ENCODE measurements around the gene ZNF100.
"Not testable (repeated sequence)": the region's sequence is repeated elsewhere in the genome, so short reads cannot be mapped to it uniquely, and the experiment has no call there.

Gene ZNF100
- total RNA-seq = 28.5 to 40.2 reads per million in 2 experiments

DNA sequence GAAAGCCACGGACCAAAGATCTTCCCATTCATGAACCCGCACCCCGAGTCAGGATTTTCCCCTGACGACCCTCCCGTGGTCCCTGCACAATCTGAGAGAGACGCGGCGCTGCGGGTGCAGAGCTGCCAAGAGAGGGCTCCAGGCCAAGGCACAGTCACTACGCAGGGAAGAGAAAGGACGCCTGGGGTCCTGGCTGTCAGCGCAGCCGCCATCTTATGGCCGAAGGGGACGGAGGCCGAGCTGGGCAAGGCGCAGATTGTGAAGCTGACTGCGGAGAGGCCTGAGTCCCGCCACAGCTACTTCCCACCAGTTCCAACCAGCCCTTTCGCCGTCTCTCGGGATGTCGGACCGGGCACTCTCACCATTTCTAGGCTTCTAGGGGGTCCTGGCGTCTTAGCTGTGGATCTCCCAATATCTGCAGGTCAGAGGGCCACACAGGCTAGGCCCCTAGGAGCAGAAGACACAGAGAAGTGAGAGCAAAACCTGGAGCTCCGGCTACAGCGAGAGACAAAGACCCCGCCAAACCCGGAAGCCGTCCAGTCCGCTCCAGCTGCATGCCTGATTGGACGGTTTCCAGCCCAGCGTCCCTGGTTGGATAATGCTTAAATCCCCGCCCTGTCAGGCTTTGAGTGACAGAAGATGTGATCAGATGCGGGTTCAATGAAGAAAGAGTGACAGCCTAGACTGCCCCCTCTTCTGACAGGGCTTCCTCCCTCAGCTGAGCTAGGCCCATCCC is at the start of gene ZNF100:
Gene ZNF100, minus strand, starts transcription at position 515 of the 736 bp plus-strand sequence. Its CDS starts 150 bp downstream, at position 365.
- peak; percentile 79 for DNase-seq (ENCODE audit: low read depth)

DNA sequence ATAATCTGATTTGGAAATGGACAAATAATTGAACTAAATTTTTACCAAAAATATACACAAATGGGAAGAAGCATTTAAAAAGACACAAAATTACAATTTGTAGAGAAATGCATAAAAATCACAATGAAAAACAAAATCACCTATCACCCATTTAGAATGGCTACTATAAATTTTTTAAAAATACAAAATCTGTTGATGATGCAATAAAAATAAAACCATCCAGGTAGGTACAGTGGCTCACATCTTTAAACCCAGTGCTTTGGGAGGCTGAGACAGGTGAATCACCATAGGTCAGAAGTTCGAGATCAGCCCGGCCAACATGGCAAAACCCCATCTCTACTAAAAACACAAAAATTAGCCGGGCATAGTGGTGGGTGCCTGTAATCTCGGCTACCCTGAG is 45.1 kb upstream of the ZNF100 start:
- DNase-seq (ENCODE audit: low read depth) = no peak

DNA sequence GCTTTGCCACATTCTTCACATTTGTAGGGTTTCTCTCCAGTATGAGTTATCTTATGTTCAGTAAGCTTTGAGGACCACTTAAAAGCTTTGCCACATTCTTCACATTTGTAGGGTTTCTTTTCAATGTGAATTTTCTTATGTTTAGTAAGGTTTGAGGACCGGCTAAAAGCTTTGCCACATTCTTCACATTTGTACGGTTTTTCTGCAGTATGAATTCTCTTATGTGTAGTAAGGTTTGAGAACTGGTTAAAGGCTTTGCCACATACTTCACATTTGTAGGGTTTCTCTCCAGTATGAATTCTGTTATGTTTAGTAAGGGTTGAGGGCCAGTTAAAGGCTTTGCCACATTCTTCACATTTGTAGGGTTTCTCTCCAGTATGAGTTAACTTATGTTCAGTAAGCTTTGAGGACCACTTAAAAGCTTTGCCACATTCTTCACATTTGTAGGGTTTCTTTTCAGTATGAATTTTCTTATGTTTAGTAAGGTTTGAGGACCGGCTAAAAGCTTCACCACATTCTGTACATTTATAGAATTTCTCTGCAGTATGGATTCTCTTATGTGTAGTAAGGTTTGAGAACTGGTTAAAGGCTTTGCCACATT is 41.1 kb upstream of the ZNF100 start:
- DNase-seq (ENCODE audit: low read depth) = not testable (repeated sequence)

DNA sequence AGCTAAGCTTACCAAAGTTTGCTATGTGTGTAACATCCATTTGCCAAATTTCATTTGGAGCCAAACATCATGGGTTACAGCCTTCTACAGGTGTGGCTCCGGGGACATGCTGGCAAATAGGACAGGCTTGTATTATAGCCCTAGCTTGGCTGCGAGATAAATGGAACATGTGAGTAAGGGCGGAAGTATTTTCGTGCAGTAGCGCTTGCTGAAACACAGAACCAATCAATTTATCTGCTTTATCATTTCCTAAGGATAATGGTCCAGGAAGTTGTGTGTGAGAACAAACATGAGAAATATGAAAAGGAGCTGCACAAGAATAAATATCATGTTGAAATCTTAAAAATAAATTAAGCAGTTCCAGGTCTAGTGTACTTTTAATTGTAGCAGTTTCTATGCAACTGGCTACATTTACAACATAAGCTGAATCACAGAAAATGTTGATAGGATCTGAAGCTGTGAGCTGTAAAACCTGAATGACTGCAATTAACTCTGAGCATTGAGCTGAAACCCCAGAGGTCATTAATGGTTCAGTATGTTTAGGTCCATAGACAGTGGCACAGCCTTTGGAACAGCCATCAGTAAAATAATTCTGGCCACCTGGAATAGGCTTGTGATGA is 22.2 kb upstream of the ZNF100 start:
- no peak for DNase-seq (ENCODE audit: low read depth)

DNA sequence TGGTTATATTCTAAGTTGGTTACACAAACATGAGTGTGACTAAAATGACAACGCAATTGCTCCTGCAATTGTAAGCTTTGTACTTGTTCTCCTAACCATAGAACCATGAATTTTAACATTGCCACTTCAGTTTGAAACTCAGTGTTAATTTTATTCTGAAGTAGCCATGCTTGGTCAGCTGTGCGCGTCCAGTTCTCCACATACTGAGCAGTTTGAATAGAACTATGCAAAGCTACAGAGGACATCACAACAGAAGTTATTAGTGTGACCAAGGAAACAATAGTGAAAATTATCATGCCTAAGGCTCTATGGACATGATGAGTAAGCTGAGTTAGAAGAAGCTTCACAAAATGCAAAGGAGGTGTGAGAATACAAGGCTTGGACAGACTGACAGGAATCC is 19.6 kb upstream of the ZNF100 start:
- DNase-seq (ENCODE audit: low read depth) = no peak

DNA sequence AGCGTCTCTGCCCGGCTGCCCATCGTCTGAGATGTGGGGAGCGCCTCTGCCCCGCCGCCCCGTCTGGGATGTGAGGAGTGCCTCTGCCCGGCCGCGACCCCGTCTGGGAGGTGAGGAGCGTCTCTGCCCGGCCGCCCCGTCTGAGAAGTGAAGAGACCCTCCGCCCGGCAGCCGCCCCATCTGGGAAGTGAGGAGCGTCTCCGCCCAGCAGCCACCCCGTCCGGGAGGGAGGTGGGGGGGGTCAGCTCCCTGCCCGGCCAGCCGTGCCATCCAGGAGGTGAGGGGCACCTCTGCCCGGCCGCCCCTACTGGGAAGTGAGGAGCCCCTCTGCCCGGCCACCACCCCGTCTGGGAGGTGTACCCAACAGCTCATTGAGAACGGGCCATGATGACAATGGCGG is 8.4 kb upstream of the ZNF100 start:
- DNase-seq (ENCODE audit: low read depth) = not testable (repeated sequence)

DNA sequence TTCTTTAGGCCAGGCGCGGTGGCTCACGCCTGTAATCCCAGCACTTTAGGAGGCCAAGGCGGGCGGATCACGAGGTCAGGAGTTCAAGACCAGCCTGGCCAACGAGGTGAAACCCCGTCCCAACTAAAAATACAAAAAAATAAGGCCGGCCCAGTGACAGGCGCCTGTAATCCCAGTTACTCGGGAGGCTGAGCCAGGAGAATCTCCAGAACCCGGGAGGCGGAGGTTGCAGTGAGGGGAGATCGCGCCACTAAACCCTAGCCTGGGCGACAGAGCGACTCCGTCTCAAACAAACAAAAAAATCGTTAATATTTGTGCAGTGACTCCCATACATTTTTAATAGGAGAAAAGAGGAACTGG is 694 bp downstream of the ZNF100 start:
- DNase-seq (ENCODE audit: low read depth) = not testable (repeated sequence)

DNA sequence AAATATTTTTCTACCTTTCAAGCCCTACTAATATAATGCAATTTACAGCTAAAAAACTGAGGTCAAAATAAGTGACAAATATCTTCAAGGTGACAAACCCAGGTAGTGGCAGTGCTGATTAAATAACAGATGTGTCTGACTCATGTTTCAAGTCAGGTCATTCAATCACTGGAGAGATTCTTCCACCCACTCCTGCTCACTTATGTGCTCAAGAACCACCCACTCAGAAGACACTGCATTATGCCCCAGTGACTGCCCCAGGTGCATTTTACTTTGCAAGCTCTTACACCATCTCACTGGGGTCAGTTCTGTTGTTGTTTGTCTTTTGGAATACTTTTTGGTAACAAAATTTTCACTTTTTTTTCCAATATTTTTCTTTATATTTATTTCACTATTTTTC is 2.2 kb downstream of the ZNF100 start:
- no peak for DNase-seq (ENCODE audit: low read depth)

DNA sequence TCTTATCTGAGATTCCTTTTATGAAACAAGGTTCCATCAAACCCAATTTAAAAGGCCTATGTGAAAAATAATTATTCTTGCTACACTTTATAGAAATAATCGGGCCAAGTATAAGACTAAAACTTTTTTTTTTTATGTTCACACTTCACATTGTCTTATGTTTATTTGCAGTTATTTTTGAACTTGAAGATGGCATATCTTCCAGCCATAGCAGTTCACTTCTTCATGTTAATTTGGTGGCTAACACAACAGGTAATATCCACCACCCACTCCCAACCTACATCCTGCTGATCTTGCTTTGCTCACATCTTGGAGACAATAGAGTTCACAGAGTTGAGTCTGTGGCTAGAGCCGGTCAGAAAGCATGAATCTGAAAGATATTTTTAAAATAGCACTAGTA is 5.8 kb downstream of the ZNF100 start:
- DNase-seq (ENCODE audit: low read depth) = not testable (repeated sequence)

DNA sequence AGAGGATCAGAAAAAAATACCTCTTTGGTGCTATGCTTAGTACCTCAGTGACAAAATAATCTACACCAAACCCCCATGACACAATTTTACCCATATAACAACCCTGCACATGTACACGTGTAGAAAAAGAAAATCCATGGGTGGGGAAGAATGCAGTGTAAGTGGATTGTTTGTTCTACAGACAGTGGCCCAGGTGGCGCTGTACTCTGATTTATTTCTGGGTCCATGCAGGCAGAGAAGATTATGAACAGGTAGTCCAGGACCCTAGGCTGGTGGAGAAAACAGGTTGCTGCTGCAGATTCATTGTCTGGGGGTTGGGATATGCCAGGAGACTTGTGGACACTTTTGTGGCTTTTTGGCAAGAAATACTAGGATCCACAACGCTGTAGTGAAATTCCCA is 9.1 kb downstream of the ZNF100 start:
- DNase-seq (ENCODE audit: low read depth) = no peak

DNA sequence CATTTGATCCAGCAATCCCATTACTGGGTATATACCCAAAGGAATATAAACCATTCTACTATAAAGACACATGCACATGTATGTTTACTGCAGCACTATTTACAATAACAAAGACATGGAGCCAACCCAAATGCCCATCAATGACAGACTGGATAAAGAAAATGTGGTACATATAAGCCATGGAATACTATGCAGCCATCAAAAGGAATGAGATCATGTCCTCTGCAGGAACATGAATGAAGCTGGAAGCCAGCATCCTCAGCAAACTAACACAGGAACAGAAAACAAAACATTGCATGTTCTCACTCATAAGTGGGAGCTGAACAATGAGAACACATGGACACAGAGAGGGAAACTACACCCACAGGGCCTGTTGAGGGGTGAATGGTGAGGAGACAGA is 11.8 kb downstream of the ZNF100 start:
- DNase-seq (ENCODE audit: low read depth) = not testable (repeated sequence)

DNA sequence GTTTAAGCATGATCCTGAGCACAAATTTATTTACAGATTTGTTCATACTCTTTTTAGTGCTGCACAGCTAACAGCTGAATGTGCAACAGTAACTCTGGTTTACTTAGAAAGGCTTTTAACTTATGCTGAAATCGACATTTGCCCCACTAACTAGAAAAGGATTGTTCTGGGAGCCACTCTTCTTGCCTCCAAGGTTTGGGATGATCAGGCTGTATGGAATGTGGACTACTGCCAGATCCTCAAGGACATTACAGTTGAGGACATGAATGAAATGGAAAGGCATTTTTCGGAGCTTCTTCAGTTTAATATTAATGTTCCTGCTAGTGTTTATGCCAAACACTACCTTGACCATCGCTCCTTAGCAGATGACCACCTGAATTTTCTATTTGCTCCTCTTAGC is 16.0 kb downstream of the ZNF100 start:
- DNase-seq (ENCODE audit: low read depth) = no peak

DNA sequence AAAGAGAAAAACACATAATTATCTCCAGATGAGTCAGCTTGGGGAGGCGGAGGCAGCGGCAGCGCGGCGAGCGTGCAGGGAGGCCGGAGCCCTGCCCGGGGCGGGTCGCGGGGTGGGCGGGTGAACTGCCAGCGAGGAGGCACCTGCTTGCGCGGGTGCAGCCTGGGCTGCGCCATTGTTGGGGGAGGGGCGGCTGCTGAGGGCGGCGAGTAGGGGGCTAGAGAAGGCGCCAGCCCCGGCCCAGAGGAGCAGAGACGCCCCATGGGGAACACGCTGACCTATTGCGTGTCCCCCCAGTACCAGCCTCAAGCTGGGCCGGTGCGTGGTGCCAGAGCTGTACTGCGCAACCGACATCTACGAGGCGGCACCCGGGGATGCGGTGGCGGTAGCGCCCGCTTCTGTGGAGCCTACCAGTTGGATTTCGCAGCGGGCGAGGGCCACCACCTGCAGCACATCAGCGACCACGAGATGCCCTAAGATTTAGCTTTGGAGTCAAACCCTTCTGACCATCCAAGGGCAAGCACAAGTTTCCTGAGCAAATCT is 16.7 kb downstream of the ZNF100 start:
- no peak for DNase-seq (ENCODE audit: low read depth)

DNA sequence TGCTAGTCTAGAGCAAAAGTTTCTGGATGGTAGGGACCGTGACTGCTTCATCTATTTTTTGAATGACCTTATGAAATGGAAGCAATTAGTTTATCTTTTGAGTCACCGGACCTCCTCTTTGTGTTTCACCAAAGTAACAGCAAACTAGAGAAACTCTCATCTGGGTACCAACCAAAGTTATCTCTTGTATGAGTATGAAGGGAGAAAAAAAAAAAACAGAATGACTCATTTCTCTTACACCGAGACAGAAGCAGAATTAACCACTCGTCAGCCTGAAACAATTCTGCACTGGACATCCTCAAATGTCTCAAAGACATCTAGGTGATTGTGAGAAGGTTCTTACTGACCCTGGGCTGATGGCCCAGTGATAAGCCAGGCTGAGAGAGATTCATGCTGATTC is 18.3 kb downstream of the ZNF100 start:
- no peak for DNase-seq (ENCODE audit: low read depth)

DNA sequence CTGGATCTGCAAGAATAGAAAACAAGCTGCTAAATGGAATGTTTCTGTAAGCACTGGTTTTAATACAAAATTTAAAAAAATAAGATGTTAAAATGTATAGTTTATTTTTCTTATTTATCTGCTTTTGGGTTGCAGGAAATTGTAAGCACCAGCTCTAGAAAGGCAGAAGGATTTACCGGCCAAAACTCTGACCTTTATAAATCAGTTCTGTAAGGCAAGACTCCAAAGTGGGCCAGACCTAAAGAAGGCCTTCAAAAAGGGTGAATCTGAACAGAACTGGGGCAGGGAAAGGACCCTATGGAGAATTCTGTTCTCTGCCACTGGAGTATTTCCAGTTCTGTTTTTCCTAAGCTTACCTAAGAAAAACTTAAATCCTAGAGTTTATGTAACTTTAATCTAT is 19.3 kb downstream of the ZNF100 start:
- no peak for DNase-seq (ENCODE audit: low read depth)

DNA sequence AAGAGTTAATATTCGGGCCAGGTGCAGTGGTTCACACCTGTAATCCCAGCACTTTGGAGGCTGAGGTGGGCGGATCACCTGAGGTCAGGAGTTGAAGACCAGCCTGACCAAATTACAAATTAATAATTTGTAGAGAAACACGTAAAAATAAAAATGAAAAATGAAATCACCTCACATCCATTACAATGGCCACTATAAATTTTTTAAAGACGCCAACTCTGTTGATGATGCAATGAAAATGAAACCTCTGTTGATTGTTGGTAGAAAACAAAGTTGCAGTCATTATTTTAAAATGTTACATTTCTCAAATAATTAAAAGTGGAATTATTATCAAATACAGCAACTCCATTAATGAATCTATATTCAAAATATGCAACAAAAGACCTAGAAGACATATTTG is 26.8 kb downstream of the ZNF100 start:
- no peak for DNase-seq (ENCODE audit: low read depth)

DNA sequence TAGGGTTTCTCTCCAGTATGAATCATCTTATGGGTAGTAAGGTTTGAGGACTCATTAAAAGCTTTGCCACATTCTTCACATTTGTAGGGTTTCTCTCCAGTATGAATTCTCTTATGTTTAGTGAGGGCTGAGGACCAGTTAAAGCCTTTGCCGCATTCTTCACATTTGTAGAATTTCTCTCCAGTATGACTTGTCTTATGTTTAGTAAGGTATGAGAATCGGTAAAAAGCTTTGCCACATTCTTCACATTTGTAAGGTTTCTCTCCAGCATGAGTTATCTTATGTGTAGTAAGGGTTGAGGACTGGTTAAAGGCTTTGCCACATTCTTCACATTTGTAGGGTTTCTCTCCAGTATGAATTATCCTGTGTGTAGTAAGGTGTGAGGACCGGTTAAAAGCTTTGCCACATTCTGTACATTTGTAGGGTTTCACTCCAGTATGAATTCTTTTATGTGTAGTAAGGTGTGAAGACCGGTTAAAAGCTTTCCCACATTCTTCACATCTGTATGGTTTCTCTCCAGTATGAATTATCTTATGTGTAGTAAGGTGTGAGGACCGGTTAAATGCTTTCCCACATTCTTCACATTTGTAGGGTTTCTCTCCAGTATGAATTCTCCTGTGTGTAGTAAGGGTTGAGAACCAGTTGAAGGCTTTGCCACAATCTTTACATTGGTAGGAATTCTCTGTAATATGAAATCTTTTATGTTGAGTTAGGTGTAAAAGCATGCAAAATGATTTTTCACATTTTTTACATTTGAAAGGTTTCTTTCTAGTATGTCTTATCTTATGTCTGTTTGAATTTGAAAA is 40.2 kb downstream of the ZNF100 start:
- DNase-seq (ENCODE audit: low read depth) = not testable (repeated sequence)

DNA sequence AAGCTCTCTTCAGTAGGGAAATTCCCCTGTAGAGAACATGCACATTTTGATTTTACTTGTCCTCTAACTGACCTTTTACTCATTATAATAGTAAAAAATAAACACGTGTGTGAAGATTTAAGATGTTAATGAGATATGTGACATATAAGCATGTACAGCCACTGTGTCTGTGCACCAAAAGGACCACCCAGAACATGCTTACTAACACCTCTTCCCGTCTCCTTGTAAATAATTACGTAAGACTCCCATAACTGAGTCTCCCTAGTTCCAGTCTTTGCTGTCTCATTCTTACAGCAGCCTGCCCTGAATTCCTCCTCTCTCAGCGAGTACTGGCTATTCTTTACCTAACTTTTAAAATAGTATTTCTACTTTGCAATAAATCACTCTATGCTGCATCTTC is 53.6 kb downstream of the ZNF100 start:
- no peak for DNase-seq (ENCODE audit: low read depth)

DNA sequence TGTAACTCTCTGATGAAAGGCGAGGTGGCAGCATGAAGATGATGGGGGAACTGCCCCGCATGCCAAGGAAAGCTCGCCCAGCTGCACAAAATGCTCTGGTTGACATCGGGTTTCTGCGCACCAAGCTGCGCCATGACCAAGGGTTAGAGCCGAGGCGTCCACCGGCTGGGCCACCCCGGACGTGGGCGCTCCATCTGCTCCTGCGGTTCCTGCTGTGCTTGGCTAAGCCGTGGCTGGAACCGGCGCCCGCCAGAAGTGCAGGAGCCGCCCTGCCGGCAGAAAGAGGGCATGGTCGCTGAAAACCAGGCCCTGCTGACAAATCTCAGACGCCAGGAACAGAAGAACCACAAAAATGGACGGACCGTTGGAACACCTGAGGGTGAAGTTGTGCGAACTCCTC is 57.9 kb downstream of the ZNF100 start:
- DNase-seq (ENCODE audit: low read depth) = no peak

DNA sequence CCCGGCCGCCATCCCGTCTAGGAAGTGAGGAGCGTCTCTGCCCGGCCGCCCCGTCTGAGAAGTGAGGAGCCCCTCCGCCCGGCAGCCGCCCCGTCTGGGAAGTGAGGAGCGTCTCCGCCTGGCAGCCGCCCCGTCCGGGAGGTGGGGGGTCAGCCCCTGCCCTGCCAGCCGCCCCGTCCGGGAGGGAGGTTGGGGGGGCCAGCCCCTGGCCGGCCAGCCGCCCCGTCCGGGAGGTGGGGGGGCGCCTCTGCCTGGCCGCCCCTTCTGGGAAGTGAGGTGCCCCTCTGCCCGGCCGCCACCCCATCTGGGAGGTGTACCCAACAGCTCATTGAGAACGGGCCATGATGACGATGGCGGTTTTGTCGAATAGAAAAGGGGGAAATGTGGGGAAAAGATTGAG is 59.5 kb downstream of the ZNF100 start:
- DNase-seq (ENCODE audit: low read depth) = not testable (repeated sequence)

DNA sequence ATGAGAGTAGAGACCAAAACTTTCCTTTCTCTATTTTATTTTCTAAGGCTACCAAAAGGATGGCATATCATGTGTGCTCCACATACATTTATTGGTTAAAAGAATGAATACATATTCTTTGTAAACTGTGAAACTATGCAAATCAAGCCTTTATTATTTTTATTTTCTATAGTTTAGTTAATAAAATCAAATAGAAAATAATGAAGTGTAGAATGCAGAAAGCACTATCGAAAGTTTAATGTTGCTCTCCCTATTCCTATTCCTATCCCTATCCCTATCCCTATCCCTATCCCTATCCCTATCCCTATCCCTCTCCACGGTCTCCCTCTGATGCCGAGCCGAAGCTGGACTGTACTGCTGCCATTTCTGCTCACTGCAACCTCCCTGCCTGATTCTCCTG is 60.3 kb downstream of the ZNF100 start:
- DNase-seq (ENCODE audit: low read depth) = no peak

DNA sequence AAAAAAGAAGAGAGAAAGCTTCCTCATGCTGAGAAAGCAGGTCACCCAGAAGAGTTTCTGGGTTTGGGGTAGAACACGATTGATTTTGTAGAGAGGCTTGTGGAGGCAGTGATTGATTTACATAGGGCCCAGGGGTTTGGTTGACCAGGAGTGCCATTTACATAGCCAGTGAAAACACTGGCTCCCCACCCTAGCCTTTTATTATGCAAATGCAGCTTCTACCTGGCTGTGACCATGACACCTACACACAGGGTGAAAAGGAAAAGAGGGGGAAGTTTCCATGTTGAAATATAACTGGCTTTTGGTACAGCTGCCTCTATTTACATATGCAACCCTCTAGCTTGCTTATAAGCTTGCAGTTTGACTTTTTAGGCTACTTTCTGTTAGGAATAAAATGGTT is 62.0 kb downstream of the ZNF100 start:
- DNase-seq (ENCODE audit: low read depth) = no peak

All from T follicular helper cell (primary cell).